NCI-H2107 treated with DMSO at 0.1 percent for 48 hours (cell line): Measurements from ENCODE around the gene GNAZ.

Source experiments
- DNase-seq: peaks from one replicate; lab custom pipeline; 2025; ENCODE audit not compliant: unreplicated experiment; lab: John Stamatoyannopoulos, UW

Gene GNAZ

GRCh38 chr22:23091760-23092159 is 21.4 kb downstream of the GNAZ start:
- DNase-seq = no peak

- no peak for DNase-seq
Measured at GRCh38 chr22:23092217-23092955, 22.1 kb downstream of the GNAZ start.

GRCh38 chr22:23093051-23093788 is 22.9 kb downstream of the GNAZ start:
- no peak for DNase-seq

GRCh38 chr22:23094260-23094659 is 23.9 kb downstream of the GNAZ start:
- DNase-seq = no peak

GRCh38 chr22:23094695-23095681 is 24.7 kb downstream of the GNAZ start:
- no peak for DNase-seq

GRCh38 chr22:23095733-23096342 is 25.5 kb downstream of the GNAZ start:
- no peak for DNase-seq

GRCh38 chr22:23097412-23098229 is 27.3 kb downstream of the GNAZ start:
- DNase-seq = no peak

- no peak for DNase-seq
Measured at GRCh38 chr22:23098230-23098705, 27.9 kb downstream of the GNAZ start.

GRCh38 chr22:23098718-23099530 is 28.6 kb downstream of the GNAZ start:
- DNase-seq = no peak

- DNase-seq = no peak
Measured at GRCh38 chr22:23099531-23099804, 29.1 kb downstream of the GNAZ start.

GRCh38 chr22:23100124-23100801 is 29.9 kb downstream of the GNAZ start:
- no peak for DNase-seq

GRCh38 chr22:23101524-23101923 is 31.2 kb downstream of the GNAZ start:
- DNase-seq = no peak

- no peak for DNase-seq
Measured at GRCh38 chr22:23102002-23102655, 31.8 kb downstream of the GNAZ start.

GRCh38 chr22:23102776-23103175 is 32.5 kb downstream of the GNAZ start:
- DNase-seq = no peak

GRCh38 chr22:23103199-23103954 is 33.1 kb downstream of the GNAZ start:
- no peak for DNase-seq

- DNase-seq = no peak
Measured at GRCh38 chr22:23104187-23104971, 34.1 kb downstream of the GNAZ start.

GRCh38 chr22:23105304-23105703 is 35.0 kb downstream of the GNAZ start:
- DNase-seq = no peak
